ENCODE measurements around the gene NDUFV3. TPM values are rescaled to one million over a fixed set of nuclear protein-coding genes. Genes with fewer than 3 reads are reported as not detected.

The NDUFV3 gene
- total and polyA plus RNA-seq, 5 donors = 45.4 to 52.2 (median 49.9) TPM

GRCh38 chr21:42849759-42850412 lies 43.2 kb upstream of the NDUFV3 start:
- Histone ChIP-seq H3K27me3 (ENCODE audit: control insufficient read depth, insufficient read depth) (no peaks in the 10 kb centered on the region), H3K9me3 (ENCODE audit: control insufficient read depth, low read length) (no peaks in the 10 kb centered on the region), H3K4me3 (ENCODE audit: low read length) (no peak overlapping the region), H3K27ac (ENCODE audit: low read length) (no peak overlapping the region), H3K4me1 (ENCODE audit: control insufficient read depth, insufficient read depth, low read length) (no peaks in the 10 kb centered on the region)
- intact Hi-C loops (cut with DNase I) = no loop called here
- ATAC-seq (no peak), DNase-seq (peak in 2 of 3 donors; percentile 34 to 48)
- WGBS = 94% methylated on average over 29 of the region's 29 CpGs

DNA sequence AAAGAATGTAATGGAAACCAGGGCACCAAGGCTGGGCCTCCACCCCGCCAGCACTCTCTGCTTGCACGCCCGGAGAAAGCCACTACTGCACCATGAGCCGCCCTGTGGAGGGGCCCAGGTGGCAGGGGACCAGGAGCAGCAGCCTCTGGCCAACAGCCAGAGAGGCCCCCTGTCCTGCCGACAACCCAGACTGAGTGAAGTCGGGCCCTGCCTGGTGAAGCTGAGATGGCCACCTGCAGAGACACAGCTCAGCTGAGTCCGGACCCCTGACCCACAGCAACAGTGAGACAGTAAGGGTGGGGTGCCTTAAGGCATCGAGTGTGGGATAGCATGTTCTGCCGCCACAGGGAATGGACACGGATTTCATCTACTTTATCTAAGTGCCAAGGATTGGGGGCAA lies 42.6 kb upstream of the NDUFV3 start:
- intact Hi-C loops (cut with DNase I) = no loop called here
- Histone ChIP-seq H3K9me3 (ENCODE audit: control insufficient read depth, low read length) (no peaks in the 10 kb centered on the region), H3K27me3 (ENCODE audit: control insufficient read depth, insufficient read depth) (no peaks in the 10 kb centered on the region), H3K4me3 (ENCODE audit: low read length) (no peak overlapping the region), H3K27ac (ENCODE audit: low read length) (no peak overlapping the region), H3K4me1 (ENCODE audit: control insufficient read depth, insufficient read depth, low read length) (no peaks in the 10 kb centered on the region)
- DNase-seq (peak in 2 of 3 donors; percentile 42 to 59), ATAC-seq (no peak)
- WGBS = 93% methylated on average over 10 of the region's 10 CpGs

DNA sequence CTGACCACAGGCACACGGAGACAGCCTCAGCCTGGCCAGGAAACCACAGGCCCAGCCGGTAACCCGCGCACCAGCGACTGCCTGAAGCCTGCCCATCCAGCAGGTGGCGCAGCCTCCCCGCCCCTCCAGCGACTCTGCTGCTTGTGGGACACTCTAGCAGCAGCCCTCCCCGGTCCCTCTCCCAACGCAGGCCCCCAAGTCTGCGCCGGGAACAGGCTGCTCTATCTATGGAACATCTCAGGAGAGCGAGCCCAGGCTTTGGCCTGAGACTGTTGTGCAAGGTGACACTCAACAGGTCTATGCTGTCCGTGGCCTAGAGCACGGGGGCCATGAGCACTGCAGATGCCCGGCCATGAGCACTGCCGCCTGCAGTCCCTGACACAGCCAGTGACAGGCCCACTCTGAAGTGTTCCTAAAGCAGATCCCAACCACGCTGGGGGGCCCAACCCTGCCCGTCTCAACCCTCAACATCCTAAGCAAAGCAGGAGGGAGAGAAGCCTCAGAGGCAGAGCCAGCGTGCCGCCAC lies 42.2 kb upstream of the NDUFV3 start:
- no peaks in the 10 kb centered on the region for H3K27me3 ChIP-seq (ENCODE audit: control insufficient read depth, insufficient read depth)
- no peak for ATAC-seq
- 82% methylated on average over 21 of the region's 21 CpGs for WGBS

GRCh38 chr21:42851812-42852665 lies 41.1 kb upstream of the NDUFV3 start:
- DNase-seq (peak in 1 of 3 donors; percentile 38), ATAC-seq (peak in 1 of 2 donors; percentile 7)
- WGBS = 94% methylated on average over 19 of the region's 19 CpGs

More for the DNA sequence above, 42.2 kb upstream of the NDUFV3 start:
- no peaks in the 10 kb centered on the region for H3K4me1 ChIP-seq (ENCODE audit: control insufficient read depth, insufficient read depth, low read length)
- H3K9me3 ChIP-seq (ENCODE audit: control insufficient read depth, low read length) = no peaks in the 10 kb centered on the region
- no peak overlapping the region for H3K27ac ChIP-seq (ENCODE audit: low read length)
- no peak overlapping the region for H3K4me3 ChIP-seq (ENCODE audit: low read length)
- peak in 1 of 3 donors; percentile 57 for DNase-seq
- intact Hi-C loops (cut with DNase I) = no loop called here

GRCh38 chr21:42852925-42853570 lies 40.1 kb upstream of the NDUFV3 start:
- ATAC-seq (peak in 1 of 2 donors; percentile 16), DNase-seq (peak in 1 of 3 donors; percentile 43)
- intact Hi-C loops (cut with DNase I) = no loop called here
- H3K27me3 ChIP-seq (ENCODE audit: control insufficient read depth, insufficient read depth) = no peaks in the 10 kb centered on the region
- no peaks in the 10 kb centered on the region for H3K4me1 ChIP-seq (ENCODE audit: control insufficient read depth, insufficient read depth, low read length)
- WGBS = 98% methylated on average over 20 of the region's 20 CpGs
- no peak overlapping the region for H3K27ac ChIP-seq (ENCODE audit: low read length)
- no peak overlapping the region for H3K4me3 ChIP-seq (ENCODE audit: low read length)
- H3K9me3 ChIP-seq (ENCODE audit: control insufficient read depth, low read length) = no peaks in the 10 kb centered on the region

More at GRCh38 chr21:42851812-42852665, 41.1 kb upstream of the NDUFV3 start:
- H3K9me3 ChIP-seq (ENCODE audit: control insufficient read depth, low read length) = no peaks in the 10 kb centered on the region
- no peak overlapping the region for H3K27ac ChIP-seq (ENCODE audit: low read length)
- intact Hi-C loops (cut with DNase I) = no loop called here
- H3K27me3 ChIP-seq (ENCODE audit: control insufficient read depth, insufficient read depth) = no peaks in the 10 kb centered on the region
- H3K4me3 ChIP-seq (ENCODE audit: low read length) = no peak overlapping the region
- no peaks in the 10 kb centered on the region for H3K4me1 ChIP-seq (ENCODE audit: control insufficient read depth, insufficient read depth, low read length)

DNA sequence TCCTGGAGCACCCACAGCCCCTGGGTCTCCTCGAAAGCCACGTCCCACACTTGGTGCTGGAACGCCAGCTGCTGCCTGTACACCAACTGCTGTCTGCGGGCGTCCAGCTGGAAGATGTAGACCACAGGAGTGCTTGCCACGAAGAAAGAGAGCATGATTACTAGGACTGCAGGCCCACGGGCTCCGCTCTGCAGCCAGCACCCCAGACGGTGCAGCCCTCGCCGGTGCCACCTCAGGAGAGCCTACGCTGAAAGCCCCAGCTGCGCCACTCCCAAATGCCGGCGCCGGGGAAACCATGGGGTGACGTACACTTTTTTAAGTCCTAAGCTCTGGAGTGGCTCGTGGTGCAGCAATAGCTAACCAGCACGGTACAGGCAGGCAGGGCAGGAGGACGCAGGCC lies 39.5 kb upstream of the NDUFV3 start:
- intact Hi-C loops (cut with DNase I) = no loop called here
- ATAC-seq (no peak), DNase-seq (peak in 1 of 3 donors; percentile 37)
- Histone ChIP-seq H3K27ac (ENCODE audit: low read length) (no peak overlapping the region), H3K27me3 (ENCODE audit: control insufficient read depth, insufficient read depth) (no peaks in the 10 kb centered on the region), H3K9me3 (ENCODE audit: control insufficient read depth, low read length) (no peaks in the 10 kb centered on the region), H3K4me3 (ENCODE audit: low read length) (no peak overlapping the region), H3K4me1 (ENCODE audit: control insufficient read depth, insufficient read depth, low read length) (no peaks in the 10 kb centered on the region)
- WGBS = 96% methylated on average over 20 of the region's 20 CpGs

GRCh38 chr21:42854246-42855010 lies 38.7 kb upstream of the NDUFV3 start:
- intact Hi-C loops (cut with DNase I) = no loop called here
- Histone ChIP-seq H3K4me3 (ENCODE audit: low read length) (no peak overlapping the region), H3K27me3 (ENCODE audit: control insufficient read depth, insufficient read depth) (no peaks in the 10 kb centered on the region), H3K9me3 (ENCODE audit: control insufficient read depth, low read length) (no peaks in the 10 kb centered on the region), H3K4me1 (ENCODE audit: control insufficient read depth, insufficient read depth, low read length) (no peaks in the 10 kb centered on the region), H3K27ac (ENCODE audit: low read length) (no peak overlapping the region)
- DNase-seq = peak in 1 of 3 donors; percentile 10
- no peak for ATAC-seq
- 94% methylated on average over 28 of the region's 28 CpGs for WGBS

DNA sequence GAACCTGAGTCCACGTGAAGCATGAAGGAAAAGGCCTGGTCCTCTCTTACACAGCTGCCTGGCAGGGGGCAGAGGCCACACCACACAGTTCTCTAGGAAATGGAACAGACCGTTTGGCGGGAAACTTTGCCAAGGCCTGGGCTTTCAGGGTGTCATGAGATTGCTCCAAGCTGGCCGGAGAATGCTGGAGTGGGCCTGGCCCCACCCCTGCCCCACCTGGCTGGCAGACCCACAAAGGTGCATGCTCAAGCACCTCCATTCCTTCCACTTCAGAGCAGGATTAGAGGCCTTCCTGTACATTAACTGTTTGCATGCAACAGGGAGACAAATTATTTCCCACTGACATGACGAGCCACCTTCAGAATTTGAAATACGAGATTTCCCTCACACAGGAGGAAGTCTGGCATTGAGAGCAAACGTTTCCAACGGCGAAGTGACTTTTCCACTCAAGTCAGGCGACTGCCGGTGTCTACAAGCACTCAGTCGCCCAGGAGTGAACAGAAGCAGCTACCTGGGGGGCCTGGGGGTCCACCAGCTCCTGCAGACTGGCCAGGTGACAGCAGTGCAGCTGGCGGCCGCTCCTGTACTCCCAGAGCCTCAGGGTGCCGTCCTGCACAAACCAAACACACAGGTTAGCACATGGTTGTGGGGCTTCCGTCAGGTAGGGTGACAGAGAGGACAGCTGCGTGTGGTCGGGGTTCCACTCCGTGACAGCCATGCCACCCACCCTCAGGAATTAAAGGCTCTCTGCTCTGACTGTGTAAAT lies 37.8 kb upstream of the NDUFV3 start:
- WGBS = 88% methylated on average over 19 of the region's 19 CpGs
- Histone ChIP-seq H3K27me3 (ENCODE audit: control insufficient read depth, insufficient read depth) (no peaks in the 10 kb centered on the region), H3K4me3 (ENCODE audit: low read length) (no peak overlapping the region), H3K4me1 (ENCODE audit: control insufficient read depth, insufficient read depth, low read length) (no peaks in the 10 kb centered on the region), H3K9me3 (ENCODE audit: control insufficient read depth, low read length) (no peaks in the 10 kb centered on the region), H3K27ac (ENCODE audit: low read length) (no peak overlapping the region)
- intact Hi-C loops (cut with DNase I) = no loop called here
- peak in 1 of 3 donors; percentile 30 for DNase-seq
- no peak for ATAC-seq

- DNase-seq = peak in 1 of 3 donors; percentile 21
- no peak for ATAC-seq
These were observed 37.2 kb upstream of the NDUFV3 start for GRCh38 chr21:42855937-42856335.

DNA sequence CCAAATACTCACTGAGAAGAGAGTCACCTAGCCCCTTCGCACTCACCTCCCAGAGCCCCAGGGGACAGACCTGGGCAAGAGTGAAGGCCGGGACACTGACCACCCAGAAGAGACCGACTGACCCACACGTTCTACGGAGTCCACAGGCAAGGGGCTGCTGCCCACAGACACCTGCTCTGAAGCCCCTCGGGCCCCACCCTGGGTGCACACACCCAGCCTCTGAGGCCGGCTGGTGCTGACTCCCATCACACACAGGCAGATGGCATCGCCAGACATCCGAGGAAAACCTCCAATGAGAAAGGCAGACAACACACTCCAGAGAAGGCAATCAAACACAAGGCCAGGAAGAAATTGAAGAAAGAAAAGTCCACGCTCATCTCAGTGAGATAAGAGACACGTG lies 35.9 kb upstream of the NDUFV3 start:
- peak in 1 of 3 donors; percentile 35 for DNase-seq
- Histone ChIP-seq H3K27me3 (ENCODE audit: control insufficient read depth, insufficient read depth) (no peaks in the 10 kb centered on the region), H3K27ac (ENCODE audit: low read length) (no peak overlapping the region), H3K9me3 (ENCODE audit: control insufficient read depth, low read length) (no peaks in the 10 kb centered on the region), H3K4me3 (ENCODE audit: low read length) (no peak overlapping the region), H3K4me1 (ENCODE audit: control insufficient read depth, insufficient read depth, low read length) (no peaks in the 10 kb centered on the region)
- intact Hi-C loops (cut with DNase I) = no loop called here
- ATAC-seq = no peak
- 93% methylated on average over 11 of the region's 11 CpGs for WGBS

More at GRCh38 chr21:42855937-42856335, 37.2 kb upstream of the NDUFV3 start:
- intact Hi-C loops (cut with DNase I) = no loop called here
- no peaks in the 10 kb centered on the region for H3K4me1 ChIP-seq (ENCODE audit: control insufficient read depth, insufficient read depth, low read length)
- no peak overlapping the region for H3K27ac ChIP-seq (ENCODE audit: low read length)
- H3K27me3 ChIP-seq (ENCODE audit: control insufficient read depth, insufficient read depth) = no peaks in the 10 kb centered on the region
- H3K4me3 ChIP-seq (ENCODE audit: low read length) = no peak overlapping the region
- 86% methylated on average over 18 of the region's 18 CpGs for WGBS
- H3K9me3 ChIP-seq (ENCODE audit: control insufficient read depth, low read length) = no peaks in the 10 kb centered on the region

Measured in right cardiac atrium (tissue), 5 donors.